Left lobe of liver (tissue), 2 donors: ENCODE measurements around the gene GAB2. TPM values are rescaled to one million over a fixed set of nuclear protein-coding genes. Genes with fewer than 3 reads are reported as not detected.

ENCODE experiments used
- ATAC-seq: fragments of 200-7000 bp; cut with Tn5 transposase; one replicate; pipeline ENCODE4 v1.9.1; 2020; ENCODE audit warnings: mild to moderate bottlenecking, moderate library complexity
- DNase-seq: peaks from one replicate; pipeline ENCODE4 v3.0.0-alpha.2; 2020; ENCODE audit warnings: low spot score
- total RNA-seq: library from RNA; stranded (reverse); gene quantifications from one replicate; pipeline ENCODE4 v1.2.1, GENCODE V29; 2021
- donor health status: DM: no; HTN: no; CAD: no; lungs with moderate emphysema.
- donor health status: DM: no; HTN: yes; CAD: no.

Gene GAB2
- total RNA-seq, 1 donor from 2014 or later = 4.5 TPM

DNA sequence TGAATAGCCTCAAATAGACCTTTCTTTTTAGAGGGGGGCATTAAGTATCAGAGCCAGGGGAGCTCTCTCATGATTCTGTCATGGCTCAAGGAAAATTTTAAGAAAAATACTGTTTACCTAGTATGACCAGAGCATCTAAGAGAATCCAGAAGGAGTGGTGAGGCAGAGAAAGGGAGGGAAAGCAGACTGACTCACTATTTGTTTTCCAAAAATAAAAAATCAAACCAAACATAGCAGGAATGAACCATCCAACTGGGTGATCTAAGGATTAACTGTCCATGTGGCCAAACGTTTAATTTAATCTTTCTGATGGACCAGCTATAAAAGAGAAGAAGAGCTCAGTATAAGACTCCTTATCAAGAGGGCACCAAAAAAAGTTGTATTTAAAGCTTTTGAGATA lies 70.8 kb downstream of the GAB2 start:
- DNase-seq (no peak), ATAC-seq (no peak)

DNA sequence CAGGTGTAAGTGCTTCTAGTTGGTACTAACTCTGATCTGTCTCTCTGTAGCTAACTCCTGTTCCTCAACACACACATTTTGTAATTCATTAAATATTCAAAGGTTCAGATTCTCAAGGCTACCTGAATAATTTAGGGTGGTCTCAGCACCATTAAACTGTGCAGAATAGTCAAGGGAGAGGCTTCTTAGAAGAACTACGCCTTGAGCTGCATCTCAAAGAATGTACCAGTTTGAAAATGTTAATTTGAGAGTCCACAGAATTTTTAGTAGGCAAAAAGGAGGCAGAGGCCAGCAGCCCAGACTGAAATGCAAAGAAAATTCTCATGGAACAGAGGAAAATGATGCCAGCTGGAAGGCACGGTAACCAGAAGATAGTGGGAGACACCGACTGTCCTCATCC lies 72.2 kb downstream of the GAB2 start:
- DNase-seq = no peak
- peak; percentile 14 for ATAC-seq

GRCh38 chr11:78344676-78345075 lies 72.9 kb downstream of the GAB2 start:
- DNase-seq = no peak
- no peak for ATAC-seq

GRCh38 chr11:78344094-78344493 lies 73.5 kb downstream of the GAB2 start:
- ATAC-seq (no peak), DNase-seq (no peak)

GRCh38 chr11:78343303-78343702 lies 74.3 kb downstream of the GAB2 start:
- ATAC-seq (no peak), DNase-seq (no peak)

DNA sequence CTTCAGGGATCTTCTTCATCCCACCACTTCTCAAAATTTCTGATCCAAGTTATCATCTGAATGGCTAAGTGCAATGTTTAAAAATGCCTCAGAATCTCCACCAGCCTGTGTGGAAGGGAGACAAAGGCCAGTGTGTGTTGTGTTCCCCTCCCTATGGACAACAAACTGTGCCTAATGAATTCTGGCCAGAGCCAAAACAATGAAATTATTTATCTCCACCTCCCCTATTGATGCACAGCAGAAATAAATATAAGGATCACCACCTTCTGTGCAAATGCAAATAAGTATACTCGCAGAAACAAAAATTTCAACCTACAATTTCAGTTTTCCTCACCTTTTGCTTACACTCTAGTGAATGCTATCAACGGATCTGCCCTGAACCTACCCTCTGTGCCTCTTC lies 75.8 kb downstream of the GAB2 start:
- ATAC-seq = no peak
- no peak for DNase-seq

GRCh38 chr11:78340530-78340929 lies 77.1 kb downstream of the GAB2 start:
- DNase-seq (no peak), ATAC-seq (no peak)

GRCh38 chr11:78339945-78340344 lies 77.7 kb downstream of the GAB2 start:
- DNase-seq (no peak), ATAC-seq (no peak)

GRCh38 chr11:78339483-78339882 lies 78.1 kb downstream of the GAB2 start:
- ATAC-seq (no peak), DNase-seq (no peak)

DNA sequence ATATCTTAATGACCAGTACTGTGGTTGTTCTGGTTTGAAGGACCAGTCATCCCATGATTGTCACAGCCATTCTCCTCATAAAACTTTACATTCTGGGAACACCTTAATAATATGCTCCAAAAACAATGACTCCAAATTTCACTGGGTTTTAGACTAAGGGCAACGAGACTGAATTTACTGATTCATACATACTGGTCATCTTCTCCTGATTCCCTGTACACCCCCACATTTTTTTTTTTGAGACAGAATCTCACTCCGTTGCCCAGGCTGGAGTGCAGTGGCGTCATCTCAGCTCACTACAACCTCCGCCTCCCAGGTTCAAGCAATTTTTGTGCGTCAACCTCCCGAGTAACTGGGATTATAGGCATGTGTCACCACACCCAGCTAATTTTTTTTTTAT lies 78.9 kb downstream of the GAB2 start:
- DNase-seq = no peak
- ATAC-seq = no peak

DNA sequence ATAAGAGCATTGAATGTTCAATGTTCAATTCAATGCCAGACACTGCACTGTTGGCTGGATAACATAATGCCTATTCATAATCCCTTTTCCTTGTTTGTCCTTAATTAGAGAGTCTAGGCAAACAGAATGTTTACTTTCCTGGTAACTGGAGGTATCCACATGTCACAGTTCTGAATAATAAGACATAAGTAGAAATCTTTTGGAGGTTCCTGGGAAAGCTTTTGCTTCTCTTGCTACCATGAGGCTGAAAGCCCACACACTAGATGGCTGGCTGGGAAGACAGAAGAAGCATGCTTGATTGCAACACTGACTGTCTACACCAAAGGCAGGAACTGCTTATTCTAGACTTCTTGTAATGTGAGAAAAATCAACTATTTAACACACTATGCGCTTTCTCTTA lies 79.5 kb downstream of the GAB2 start:
- DNase-seq (no peak), ATAC-seq (peak; percentile 23)

GRCh38 chr11:78337554-78337924 lies 80.1 kb downstream of the GAB2 start:
- DNase-seq (no peak), ATAC-seq (no peak)

DNA sequence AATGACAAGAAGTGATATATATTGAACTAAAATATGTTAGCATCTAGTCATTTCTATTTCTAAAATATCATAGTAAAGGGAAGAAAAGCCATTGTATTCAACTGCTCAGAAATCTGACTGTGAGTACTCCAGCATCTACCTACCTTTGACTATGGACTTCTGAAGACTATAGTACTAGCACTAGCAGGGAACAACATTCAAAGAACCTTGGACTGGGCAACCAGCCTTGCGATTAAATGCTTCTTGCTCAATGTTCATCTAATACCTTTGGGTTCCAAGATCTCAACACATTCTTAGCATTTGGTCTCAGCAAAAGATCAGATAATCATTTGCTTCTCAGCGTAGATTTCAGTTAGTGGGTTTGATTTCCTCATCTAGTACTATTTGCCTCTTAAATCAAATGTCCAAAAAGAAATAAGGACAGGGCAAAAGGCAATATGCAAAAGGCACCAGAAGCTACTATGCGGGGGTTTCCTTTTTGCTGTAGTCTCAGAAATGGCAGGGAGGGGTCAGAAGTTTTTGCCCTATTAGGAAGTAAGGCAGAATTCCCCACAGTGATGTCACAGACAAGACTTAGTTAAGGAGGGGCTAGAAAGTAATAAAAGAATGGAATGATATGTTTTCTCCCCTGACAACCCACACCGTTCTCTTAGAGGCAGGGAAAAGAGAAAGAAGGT lies 80.6 kb downstream of the GAB2 start:
- no peak for DNase-seq

GRCh38 chr11:78334109-78334508 lies 83.5 kb downstream of the GAB2 start:
- no peak for DNase-seq
- ATAC-seq = no peak

More for the DNA sequence above, 80.6 kb downstream of the GAB2 start:
- ATAC-seq = peak; percentile 56

- ATAC-seq (no peak), DNase-seq (no peak)
Measured at GRCh38 chr11:78332872-78333271, 84.7 kb downstream of the GAB2 start.

GRCh38 chr11:78332174-78332866 lies 85.3 kb downstream of the GAB2 start:
- ATAC-seq = no peak
- DNase-seq = no peak

DNA sequence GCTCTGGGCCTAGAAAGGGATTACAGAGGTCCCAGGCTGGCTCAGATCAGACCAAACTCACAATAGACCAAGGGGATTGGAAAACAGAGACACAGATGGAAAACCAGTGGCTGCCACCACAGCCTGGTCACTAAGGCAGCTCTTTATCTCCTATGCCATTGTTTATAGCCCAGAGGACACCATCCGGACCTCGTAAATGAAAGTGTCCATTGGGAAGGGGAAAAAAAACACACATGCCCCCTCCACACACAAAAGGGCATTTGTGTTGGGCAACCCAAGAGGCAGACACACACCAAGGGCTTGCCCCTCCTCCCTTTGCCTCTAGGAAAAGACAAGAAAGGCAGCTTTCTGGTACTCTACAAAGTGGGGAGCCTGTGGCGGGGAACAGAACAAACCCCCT lies 85.9 kb downstream of the GAB2 start:
- ATAC-seq (no peak), DNase-seq (no peak)

DNA sequence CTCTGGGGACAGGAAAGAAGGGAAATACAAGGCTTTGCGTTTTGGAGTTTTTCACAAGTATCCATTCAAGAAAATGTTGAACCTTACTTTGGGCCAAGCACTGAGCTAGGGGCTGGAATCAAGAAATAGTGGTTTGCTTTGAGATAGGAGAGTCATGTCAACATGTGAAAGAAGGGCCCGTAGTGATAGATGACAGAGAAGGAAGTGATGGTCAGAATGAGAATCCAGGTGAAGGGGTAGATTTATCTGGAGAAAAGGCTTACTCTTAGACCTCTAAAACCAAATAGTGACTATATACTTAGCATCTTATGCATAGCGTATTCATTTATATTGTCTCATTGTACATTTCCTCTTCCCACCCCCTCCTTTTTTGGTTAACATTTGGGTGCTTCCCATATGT lies 87.3 kb downstream of the GAB2 start:
- no peak for DNase-seq
- ATAC-seq = no peak

DNA sequence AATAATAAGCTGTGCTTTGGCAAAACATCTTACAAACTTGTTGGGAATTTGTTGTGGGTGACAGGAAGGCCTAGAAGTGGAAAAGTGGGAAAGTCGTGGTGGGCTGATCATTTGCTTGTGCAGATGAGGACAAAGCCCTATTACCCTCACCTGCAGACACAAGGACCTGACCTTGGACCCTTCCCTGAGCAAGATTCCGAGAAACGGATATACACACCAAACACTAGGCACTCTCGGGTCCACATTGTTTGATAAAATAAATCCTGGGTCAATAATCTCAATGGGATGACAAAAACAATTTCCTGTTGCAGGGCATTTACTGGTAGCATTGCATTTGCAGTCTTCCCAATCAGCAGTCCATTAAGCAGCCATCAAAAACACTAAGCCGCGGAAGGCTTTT lies 89.7 kb downstream of the GAB2 start:
- DNase-seq (no peak), ATAC-seq (no peak)

- DNase-seq (no peak), ATAC-seq (no peak)
Measured at GRCh38 chr11:78325274-78325781, 92.3 kb downstream of the GAB2 start.

DNA sequence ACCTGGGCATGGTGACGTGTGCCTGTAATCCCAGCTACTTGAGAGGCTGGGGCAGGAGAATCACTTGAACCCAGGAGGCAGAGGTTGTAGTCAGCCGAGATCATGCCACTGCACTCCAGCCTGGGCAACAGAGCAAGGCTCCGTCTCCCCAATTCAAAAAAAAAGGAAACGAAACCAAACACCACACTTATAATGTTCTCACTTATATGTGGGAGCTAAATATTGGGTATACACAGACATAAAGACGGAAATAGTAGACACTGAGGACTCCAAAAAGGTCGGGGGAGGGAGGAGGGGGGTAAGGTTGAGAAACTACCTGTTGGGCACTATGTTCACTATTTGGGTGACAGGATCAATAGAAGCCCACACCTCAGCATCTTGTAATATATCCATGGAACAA lies 94.3 kb downstream of the GAB2 start:
- DNase-seq (no peak), ATAC-seq (no peak)

- DNase-seq (no peak), ATAC-seq (no peak)
Measured at GRCh38 chr11:78319453-78319955, 98.1 kb downstream of the GAB2 start.
